T1000 (cell line): Measurements from ENCODE around the gene SLC2A9.
"Not testable (repeated sequence)": the region's sequence is repeated elsewhere in the genome, so short reads cannot be mapped to it uniquely, and the experiment has no call there.

Source experiments
- DNase-seq: peaks from one replicate; lab custom pipeline; 2025; ENCODE audit warnings: mixed read lengths; lab: John Stamatoyannopoulos, UW

The SLC2A9 gene

DNA sequence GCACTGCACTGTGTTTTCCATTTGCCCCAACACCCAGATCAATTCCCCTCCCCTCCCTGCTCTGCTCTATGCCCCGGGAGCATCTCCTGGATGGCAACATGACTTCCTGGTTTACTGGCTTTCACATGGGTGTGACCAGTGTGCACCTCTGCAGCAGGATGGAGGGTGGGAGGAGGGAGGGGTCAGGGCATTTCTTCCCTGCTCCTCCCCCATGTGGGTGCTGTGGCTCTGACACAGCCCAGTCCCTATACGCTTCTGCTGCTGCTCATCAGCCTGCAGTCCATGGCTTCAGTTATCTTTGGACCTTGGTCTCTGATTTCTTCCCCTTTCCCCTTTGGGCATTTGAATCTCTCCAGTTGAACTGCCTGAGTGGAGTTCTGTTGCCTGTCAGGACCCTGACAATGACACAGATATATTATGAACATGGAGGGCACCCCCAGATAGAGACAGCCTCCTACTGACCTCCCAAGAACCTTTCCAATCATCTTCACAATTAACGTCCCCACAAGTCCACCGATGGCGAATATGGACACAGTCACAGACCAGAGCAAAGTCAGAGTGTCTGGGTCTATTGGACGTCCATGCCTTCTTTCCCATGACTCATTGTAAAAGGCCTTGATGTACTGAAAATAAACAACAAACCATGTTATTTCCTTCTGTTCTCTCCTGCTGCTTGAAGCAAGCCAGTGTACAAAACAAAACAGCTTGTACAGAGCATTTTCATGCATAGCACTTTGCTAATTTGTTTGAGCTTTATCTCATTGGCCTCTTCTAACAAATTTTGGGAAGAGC, 24.8 kb downstream of the SLC2A9 start:
- no peak for DNase-seq

DNA sequence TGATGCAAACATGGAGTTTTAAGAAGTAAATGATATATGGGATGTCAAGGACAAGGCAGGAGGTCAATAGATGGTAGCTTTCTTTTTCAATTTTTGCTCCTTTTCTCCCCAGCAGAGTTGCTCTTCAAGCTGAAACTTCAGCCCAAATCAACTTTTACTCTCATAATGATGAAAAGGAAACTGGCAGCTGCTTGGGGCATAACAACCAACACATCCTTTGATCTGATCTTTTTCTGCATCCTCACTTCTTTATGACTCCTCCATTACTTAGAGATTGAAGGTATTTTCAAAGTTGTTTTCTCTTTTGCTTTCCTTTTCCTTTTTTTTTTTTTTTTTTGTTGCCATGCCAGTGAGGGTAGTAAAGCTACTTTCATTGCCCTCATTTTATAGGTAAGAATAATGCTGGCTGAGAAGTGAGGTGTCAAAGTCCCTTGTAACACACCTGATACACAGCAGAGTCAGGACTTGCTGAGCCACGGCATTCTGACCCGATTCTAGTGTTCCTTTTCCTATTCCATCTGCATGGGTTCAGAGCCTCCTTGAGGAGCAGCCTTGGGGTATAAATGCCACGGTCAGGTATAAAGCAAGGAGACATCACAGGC, 26.9 kb downstream of the SLC2A9 start:
- DNase-seq, result no peak

GRCh38 chr4:9989918-9990635, 31.2 kb downstream of the SLC2A9 start:
- no peak for DNase-seq

DNA sequence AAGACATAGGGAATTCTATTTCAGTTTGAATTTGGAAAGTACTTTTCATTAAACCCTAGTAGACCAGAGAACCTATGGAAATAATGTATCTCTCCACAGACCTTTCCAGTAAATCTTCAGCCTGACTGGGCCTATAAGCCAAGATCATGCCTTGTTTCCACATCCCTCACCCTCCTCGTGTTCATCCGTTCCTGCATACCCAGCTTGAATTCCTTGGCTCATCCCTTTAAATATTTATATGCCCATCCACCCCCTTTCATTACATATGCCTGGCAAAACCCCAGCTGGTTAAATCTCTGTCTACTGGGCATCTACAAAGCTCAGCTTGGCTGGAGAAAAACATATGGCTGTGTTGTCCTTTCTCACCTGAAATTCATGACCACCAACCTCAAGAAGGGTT, 32.4 kb downstream of the SLC2A9 start:
- no peak for DNase-seq

- no peak for DNase-seq
Measured at GRCh38 chr4:9988363-9988749, 32.9 kb downstream of the SLC2A9 start.

DNA sequence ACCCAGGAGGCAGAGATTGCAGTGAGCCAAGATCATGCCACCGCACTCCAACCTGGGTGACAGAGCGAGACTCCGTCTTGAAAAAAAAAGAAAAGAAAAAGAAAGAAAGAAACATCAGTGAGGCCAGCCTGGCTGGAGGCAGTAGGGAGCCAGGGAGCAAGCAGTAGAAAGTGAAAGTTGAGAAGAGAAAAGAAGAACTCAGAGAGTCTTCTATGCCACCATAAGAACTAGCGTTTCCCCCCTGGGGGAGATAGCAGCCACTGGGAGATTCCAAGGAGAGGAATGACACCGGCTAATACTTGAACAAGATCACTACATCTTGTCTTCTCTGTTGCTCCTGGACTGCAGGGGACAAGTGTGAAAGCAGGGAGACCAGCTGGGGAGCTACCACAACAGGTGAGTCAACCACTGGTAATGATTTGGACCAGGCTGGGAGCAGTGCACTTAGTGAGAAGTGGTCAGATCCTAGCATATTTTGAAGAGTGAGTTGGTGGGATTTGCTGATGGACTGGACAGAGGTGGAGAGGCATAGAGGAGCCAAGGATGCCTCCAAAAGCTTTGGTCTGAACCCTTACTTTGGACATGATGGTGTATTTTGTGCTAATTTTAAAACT, 33.4 kb downstream of the SLC2A9 start:
- no peak for DNase-seq

DNA sequence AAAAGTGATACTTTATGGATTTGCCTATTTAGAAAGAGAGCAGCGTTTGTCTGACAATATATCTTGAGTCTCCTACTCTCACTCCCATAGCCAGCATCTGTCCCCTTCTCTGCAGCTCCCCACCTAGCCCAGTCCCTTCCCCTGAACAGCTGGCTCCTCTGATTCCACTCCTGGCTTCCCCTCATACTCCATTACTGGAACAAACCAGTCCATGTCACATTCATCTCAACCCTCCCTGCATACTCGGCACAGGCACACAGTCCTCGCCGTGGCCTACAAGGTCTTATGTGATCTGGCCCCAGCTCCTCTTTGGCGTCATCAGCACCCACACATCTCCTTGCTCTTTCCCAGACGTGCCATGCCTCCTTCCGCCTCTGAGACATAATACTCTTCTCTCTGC, 36.7 kb downstream of the SLC2A9 start:
- DNase-seq, result no peak

GRCh38 chr4:9983211-9983610, 38.1 kb downstream of the SLC2A9 start:
- DNase-seq, result no peak

GRCh38 chr4:9981899-9982298, 39.4 kb downstream of the SLC2A9 start:
- DNase-seq, result not testable (repeated sequence)

DNA sequence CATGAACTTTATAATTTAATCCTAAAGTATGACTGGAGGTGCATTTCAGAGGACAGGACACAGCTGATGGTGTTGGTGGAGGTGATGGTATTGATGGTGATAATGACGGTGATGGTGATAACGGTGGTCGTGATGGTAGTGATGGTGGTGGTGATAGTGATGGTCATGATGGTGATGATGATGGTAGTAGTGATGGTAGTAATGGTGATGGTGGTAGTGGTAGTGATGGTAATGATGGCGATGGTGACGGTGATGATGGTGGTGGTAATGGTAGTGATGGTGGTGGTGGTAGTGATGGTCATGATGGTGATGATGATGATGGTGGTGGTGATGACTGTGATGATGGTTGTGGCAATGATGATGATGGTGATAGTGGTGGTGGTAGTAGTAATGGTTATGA, 40.4 kb downstream of the SLC2A9 start:
- no peak for DNase-seq

- DNase-seq, result no peak
Measured at GRCh38 chr4:9979101-9979701, 42.1 kb downstream of the SLC2A9 start.

GRCh38 chr4:9977518-9978031, 43.7 kb downstream of the SLC2A9 start:
- no peak for DNase-seq

DNA sequence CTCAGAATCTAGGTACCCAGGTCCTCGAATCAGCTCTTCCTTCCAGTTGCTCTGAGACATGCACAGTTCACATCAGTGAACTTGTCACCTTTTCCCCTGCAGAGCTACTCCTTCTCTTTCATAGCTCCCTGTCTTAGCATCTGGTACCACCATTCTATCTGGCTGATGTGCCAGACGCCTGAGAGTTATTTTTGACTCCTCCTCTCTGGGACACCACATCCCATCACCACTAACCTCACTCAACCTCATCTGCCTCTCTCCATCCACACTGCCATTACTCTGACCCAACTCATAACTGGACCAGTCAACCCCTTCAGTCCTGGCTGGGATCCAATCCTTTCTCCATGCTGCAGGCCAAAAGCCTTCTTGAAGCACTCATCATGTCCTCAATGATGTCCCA, 44.5 kb downstream of the SLC2A9 start:
- DNase-seq, result no peak

- no peak for DNase-seq
Measured at GRCh38 chr4:9976293-9976692, 45.0 kb downstream of the SLC2A9 start.

- no peak for DNase-seq
Measured at GRCh38 chr4:9971711-9972110, 49.6 kb downstream of the SLC2A9 start.

- no peak for DNase-seq
Measured at GRCh38 chr4:9970399-9971011, 50.8 kb downstream of the SLC2A9 start.

GRCh38 chr4:9969526-9970398, 51.5 kb downstream of the SLC2A9 start:
- DNase-seq, result no peak

DNA sequence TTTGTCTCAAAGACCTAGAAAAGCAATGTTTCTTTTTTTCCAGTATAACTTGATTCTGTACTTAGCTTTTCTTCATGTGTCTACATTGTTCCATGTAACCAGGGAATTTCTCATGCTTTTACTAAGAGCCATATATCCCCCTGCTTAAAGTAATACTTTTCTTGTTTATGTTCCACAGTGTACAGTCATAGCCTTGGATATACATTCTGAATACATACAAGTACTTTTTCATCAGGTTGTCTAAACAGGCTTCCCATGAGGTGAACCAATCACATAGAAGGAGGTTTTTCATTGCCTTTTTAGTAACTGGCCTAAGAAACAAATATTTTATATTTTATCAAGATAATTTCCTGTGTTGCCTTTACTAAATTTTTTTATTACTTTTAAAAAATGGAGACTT, 52.8 kb downstream of the SLC2A9 start:
- DNase-seq, result no peak

GRCh38 chr4:9964879-9965278, 56.4 kb downstream of the SLC2A9 start:
- no peak for DNase-seq

DNA sequence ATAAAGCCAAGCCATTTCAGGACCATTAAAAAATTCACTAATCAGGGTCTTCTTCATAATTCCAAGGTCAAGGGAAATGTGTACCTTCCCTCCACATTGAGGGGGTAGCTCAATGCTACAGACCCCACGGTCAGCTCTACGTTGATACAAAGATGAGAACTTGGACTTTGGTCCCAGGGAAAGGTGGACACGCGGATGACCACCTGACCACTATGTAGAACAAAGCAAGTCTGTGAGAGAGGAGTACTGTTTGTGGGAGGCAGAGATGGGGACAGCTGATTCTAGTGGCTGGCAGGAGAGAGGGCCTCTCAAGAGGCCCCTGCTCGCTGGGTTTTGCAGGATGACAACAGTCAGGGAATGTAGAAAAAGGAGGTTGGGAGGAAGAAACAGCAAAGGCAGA, 58.0 kb downstream of the SLC2A9 start:
- no peak for DNase-seq
